Hematopoietic multipotent progenitor cell treated with erythropoietin and hydrocortisone succinate and interleukin-3 and kit ligand, for 6 days (in vitro differentiated cells): Measurements from ENCODE around the gene SLX1A.
"Not testable (repeated sequence)": the region's sequence is repeated elsewhere in the genome, so short reads cannot be mapped to it uniquely, and the experiment has no call there.

Experiments
- DNase-seq: peaks from one replicate; pipeline ENCODE4 v3.0.0-alpha.2; 2015

SLX1A gene

GRCh38 chr16:30184891-30185682 lies 8.6 kb upstream of the SLX1A start:
- peak; percentile 43 for DNase-seq

GRCh38 chr16:30185683-30186421 lies 7.8 kb upstream of the SLX1A start:
- peak; percentile 84 for DNase-seq

GRCh38 chr16:30186444-30186781 lies 7.3 kb upstream of the SLX1A start:
- DNase-seq: peak; percentile 49

- peak; percentile 92 for DNase-seq
Measured at GRCh38 chr16:30186782-30187555, 6.7 kb upstream of the SLX1A start.

GRCh38 chr16:30187556-30187865 lies 6.2 kb upstream of the SLX1A start:
- no peak for DNase-seq

GRCh38 chr16:30187971-30188561 lies 5.6 kb upstream of the SLX1A start:
- no peak for DNase-seq

- DNase-seq: not testable (repeated sequence)
Measured at GRCh38 chr16:30191158-30191557, 2.5 kb upstream of the SLX1A start.

- not testable (repeated sequence) for DNase-seq
Measured at GRCh38 chr16:30193098-30193497, 577 bp upstream of the SLX1A start.

GRCh38 chr16:30194172-30194925 lies 674 bp downstream of the SLX1A start:
- not testable (repeated sequence) for DNase-seq

- DNase-seq: not testable (repeated sequence)
Measured at GRCh38 chr16:30197001-30197400, 3.3 kb downstream of the SLX1A start.

- not testable (repeated sequence) for DNase-seq
Measured at GRCh38 chr16:30199049-30199448, 5.4 kb downstream of the SLX1A start, which contains the start of gene SULT1A3. Gene SULT1A3, plus strand, starts transcription at chr16:30199255. Its CDS starts 1,474 bp downstream, at chr16:30200729.

GRCh38 chr16:30199608-30200343 lies 6.1 kb downstream of the SLX1A start:
- DNase-seq: not testable (repeated sequence)

GRCh38 chr16:30205541-30206236 lies 12.0 kb downstream of the SLX1A start:
- not testable (repeated sequence) for DNase-seq

- not testable (repeated sequence) for DNase-seq
Measured at GRCh38 chr16:30206252-30206651, 12.6 kb downstream of the SLX1A start.

- not testable (repeated sequence) for DNase-seq
Measured at GRCh38 chr16:30207063-30207704, 13.5 kb downstream of the SLX1A start.

- DNase-seq: not testable (repeated sequence)
Measured at GRCh38 chr16:30209032-30209431, 15.4 kb downstream of the SLX1A start.

- not testable (repeated sequence) for DNase-seq
Measured at GRCh38 chr16:30211414-30211813, 17.7 kb downstream of the SLX1A start.

- DNase-seq: not testable (repeated sequence)
Measured at GRCh38 chr16:30217082-30217481, 23.4 kb downstream of the SLX1A start.
